ACC112 (cell line): ENCODE data around the gene DSCAML1.

Experiments used
- H2AFZ ChIP-seq: fragments of 200-600 bp; sonication (generic); one replicate; pipeline ENCODE4 v1.6.0; 2017; ENCODE audit warnings: antibody characterized with exemption, low read length; ENCODE audit not compliant: unreplicated experiment
- H3K27ac ChIP-seq: fragments of 200-600 bp; sonication (generic); 2 replicates; pipeline ENCODE4 v1.5.1; 2014; ENCODE audit warnings: low read depth, mild to moderate bottlenecking, antibody characterized with exemption, low read length, moderate library complexity
- H3K27me3 ChIP-seq: fragments of 200-600 bp; sonication (generic); 2 replicates; pipeline ENCODE4 v1.6.1; 2014; ENCODE audit warnings: mild to moderate bottlenecking, antibody characterized with exemption, low read length, moderate library complexity, mixed read lengths; ENCODE audit not compliant: insufficient read depth
- H3K36me3 ChIP-seq: fragments of 200-600 bp; sonication (generic); 2 replicates; pipeline ENCODE4 v1.6.1; 2016; ENCODE audit warnings: mild to moderate bottlenecking, antibody characterized with exemption, low read length, moderate library complexity, mixed read lengths; ENCODE audit not compliant: insufficient read depth
- H3K4me1 ChIP-seq: fragments of 200-600 bp; sonication (generic); one replicate; pipeline ENCODE4 v1.6.1; 2016; ENCODE audit warnings: low read length, mixed read lengths; ENCODE audit not compliant: insufficient read depth, unreplicated experiment, control insufficient read depth
- H3K4me3 ChIP-seq: fragments of 200-600 bp; sonication (generic); 2 replicates; pipeline ENCODE4 v1.5.1; 2014; ENCODE audit warnings: mild to moderate bottlenecking, low read depth, low read length
- H3K79me2 ChIP-seq: fragments of 200-600 bp; sonication (generic); one replicate; pipeline ENCODE4 v1.6.0; 2016; ENCODE audit warnings: low read length; ENCODE audit not compliant: control insufficient read depth, unreplicated experiment, insufficient read depth

The DSCAML1 gene

DNA sequence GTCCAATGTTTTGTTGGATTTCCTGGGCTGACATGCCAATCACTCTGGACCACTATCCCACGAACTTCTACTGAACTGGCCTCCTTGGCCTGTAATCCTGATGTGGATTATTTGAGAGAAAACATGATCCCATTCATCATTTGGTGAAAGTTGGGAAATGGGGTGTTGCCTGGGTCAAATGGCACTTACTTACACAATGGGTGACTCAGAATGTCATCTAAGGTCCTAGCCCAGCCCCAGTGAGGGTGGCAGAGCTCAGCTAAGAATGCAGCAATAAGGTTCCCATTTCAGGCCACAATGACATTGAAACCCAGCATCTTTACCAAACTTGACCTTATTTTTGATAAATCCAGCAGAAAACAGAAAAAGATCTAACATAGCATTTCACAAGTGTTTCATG, 8.0 kb upstream of the DSCAML1 start:
- no peaks in the 10 kb centered on the region for H3K36me3 ChIP-seq
- no peak overlapping the region for H3K4me3 ChIP-seq
- no peak overlapping the region for H2AFZ ChIP-seq
- no peaks in the 10 kb centered on the region for H3K4me1 ChIP-seq
- H3K27me3 ChIP-seq = peaks cover 29% of the 10 kb centered on the region
- H3K79me2 ChIP-seq = no peaks in the 10 kb centered on the region
- H3K27ac ChIP-seq = no peak overlapping the region

DNA sequence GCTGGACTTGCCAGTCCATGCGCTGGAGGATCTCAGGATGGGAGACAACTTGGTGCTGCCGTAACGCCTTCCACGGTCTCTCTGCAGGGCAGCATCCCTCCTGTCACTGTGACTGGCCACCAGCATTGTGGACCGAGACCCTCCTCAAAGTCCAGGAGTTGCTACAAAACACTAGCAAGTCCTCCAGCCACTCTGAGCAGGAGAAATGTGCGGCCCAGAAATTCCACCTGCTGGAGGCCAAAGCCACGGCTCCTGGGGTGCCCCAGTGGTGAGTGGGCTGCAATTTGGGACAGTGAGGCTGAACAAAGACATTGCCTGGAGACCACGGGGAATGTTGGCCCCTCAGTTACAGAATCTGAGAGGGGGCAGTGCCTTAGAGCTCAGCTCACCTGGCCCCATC, 6.9 kb upstream of the DSCAML1 start:
- H3K36me3 ChIP-seq = no peaks in the 10 kb centered on the region
- peaks cover 36% of the 10 kb centered on the region for H3K27me3 ChIP-seq

GRCh38 chr11:117799634-117800033, 2.6 kb upstream of the DSCAML1 start:
- H3K27me3 ChIP-seq = peaks cover 71% of the 10 kb centered on the region
- H3K27ac ChIP-seq = no peak overlapping the region

More for the DNA sequence above, 6.9 kb upstream of the DSCAML1 start:
- H3K4me3 ChIP-seq = no peak overlapping the region
- no peak overlapping the region for H3K27ac ChIP-seq
- no peaks in the 10 kb centered on the region for H3K4me1 ChIP-seq
- no peaks in the 10 kb centered on the region for H3K79me2 ChIP-seq
- H2AFZ ChIP-seq = no peak overlapping the region

GRCh38 chr11:117796456-117796871, 552 bp downstream of the DSCAML1 start:
- H3K36me3 ChIP-seq = no peaks in the 10 kb centered on the region
- H3K4me1 ChIP-seq = no peaks in the 10 kb centered on the region
- H3K27me3 ChIP-seq = peaks cover 96% of the 10 kb centered on the region
- H3K79me2 ChIP-seq = no peaks in the 10 kb centered on the region
- no peak overlapping the region for H3K27ac ChIP-seq
- H3K4me3 ChIP-seq = no peak overlapping the region
- no peak overlapping the region for H2AFZ ChIP-seq

More at GRCh38 chr11:117799634-117800033, 2.6 kb upstream of the DSCAML1 start:
- no peaks in the 10 kb centered on the region for H3K79me2 ChIP-seq
- no peak overlapping the region for H2AFZ ChIP-seq
- no peak overlapping the region for H3K4me3 ChIP-seq
- H3K4me1 ChIP-seq = no peaks in the 10 kb centered on the region
- no peaks in the 10 kb centered on the region for H3K36me3 ChIP-seq

- Histone ChIP-seq H2AFZ (no peak overlapping the region), H3K79me2 (no peaks in the 10 kb centered on the region), H3K36me3 (no peaks in the 10 kb centered on the region), H3K4me1 (no peaks in the 10 kb centered on the region), H3K27ac (no peak overlapping the region), H3K27me3 (peaks cover 99% of the 10 kb centered on the region), H3K4me3 (no peak overlapping the region)
Observed at GRCh38 chr11:117795638-117796455, 1.2 kb downstream of the DSCAML1 start.

DNA sequence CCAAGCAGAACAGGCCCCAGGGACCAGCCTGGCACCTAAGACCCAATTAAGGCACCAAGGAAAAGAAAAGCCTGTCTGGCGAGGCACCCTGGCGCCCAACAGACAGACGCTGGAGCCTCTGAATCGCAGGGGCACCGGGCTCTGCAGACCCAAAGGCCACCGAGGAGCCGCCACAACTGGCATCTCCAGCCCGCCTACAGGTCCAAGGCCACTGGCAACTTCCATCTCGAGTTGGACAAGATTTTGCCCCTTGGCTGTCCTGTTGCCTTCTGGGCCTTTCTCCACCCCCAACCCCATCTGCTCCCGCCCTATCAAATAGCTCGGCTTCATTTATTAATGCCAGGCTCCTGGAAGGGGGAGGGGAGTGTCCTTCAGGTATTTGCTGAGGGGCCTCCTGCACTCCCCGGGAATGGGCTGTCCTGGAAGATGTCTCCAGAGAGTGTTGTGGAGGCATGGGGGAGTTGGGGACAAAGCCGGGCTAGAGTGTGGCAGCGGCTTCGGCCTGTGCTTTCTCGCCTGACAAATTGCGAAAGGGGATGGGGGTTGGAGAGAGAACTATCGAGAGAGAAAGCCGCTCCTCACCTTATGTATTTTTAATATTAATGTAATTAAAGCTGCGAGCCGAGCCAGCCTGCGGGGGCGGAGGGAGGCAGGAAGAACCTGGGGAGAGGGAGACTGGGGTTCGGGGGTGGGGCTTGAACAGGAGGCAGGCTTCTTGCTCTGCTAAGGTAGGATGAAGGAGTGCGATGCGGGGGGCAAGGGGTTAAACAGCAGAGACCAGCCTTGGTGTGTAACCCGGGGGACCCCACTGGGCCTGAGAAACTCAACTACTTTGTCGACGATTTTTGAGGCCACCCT, 2.0 kb downstream of the DSCAML1 start:
- Histone ChIP-seq H3K4me3 (no peak overlapping the region), H2AFZ (no peak overlapping the region), H3K27ac (no peak overlapping the region), H3K27me3 (peaks cover 99% of the 10 kb centered on the region), H3K4me1 (no peaks in the 10 kb centered on the region), H3K79me2 (no peaks in the 10 kb centered on the region), H3K36me3 (no peaks in the 10 kb centered on the region)

DNA sequence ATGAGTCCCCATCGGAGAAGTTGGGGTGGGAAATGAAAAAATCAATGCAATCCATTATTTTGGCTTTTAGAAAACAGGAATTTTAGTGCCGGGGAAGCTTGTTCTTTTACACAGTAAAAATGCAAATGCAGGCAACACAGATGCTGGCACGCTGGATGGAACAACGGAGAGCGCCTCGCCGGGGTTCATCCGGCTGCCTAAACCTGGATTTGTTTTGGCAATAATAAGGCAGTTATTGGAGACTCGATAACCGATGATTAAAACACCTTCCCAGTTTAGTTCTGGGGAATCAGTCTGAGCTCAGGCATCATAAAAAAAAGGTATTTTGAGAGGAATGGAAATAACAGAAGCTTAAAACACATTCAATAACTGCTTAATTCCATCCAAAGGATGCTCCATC, 2.9 kb downstream of the DSCAML1 start:
- H3K36me3 ChIP-seq = no peaks in the 10 kb centered on the region
- peaks cover 98% of the 10 kb centered on the region for H3K27me3 ChIP-seq
- no peaks in the 10 kb centered on the region for H3K4me1 ChIP-seq
- no peaks in the 10 kb centered on the region for H3K79me2 ChIP-seq
- H2AFZ ChIP-seq = no peak overlapping the region
- H3K4me3 ChIP-seq = no peak overlapping the region
- no peak overlapping the region for H3K27ac ChIP-seq

DNA sequence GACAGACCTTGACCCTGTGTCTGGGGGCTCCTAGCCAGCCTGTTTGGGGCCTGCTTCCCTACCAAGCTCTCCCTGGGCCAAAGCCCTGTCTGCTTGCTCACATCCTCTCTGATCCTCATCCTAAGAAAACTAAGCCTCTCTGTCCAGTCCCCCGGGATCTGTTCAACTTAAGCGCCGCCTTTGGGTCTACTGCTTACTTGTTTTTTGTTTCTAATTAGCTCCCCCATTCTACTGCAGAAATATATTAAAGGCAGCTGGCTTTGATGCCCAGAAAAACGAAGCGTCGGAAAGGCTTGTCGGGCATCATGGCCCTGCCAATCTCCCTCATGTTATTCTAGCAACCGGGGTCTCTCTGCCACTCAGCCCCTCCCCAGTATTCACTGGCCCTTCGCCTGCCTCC, 3.4 kb downstream of the DSCAML1 start:
- H3K4me3 ChIP-seq = no peak overlapping the region
- H3K27me3 ChIP-seq = peaks cover 98% of the 10 kb centered on the region
- H3K36me3 ChIP-seq = no peaks in the 10 kb centered on the region

GRCh38 chr11:117792992-117793391, 4.0 kb downstream of the DSCAML1 start:
- no peaks in the 10 kb centered on the region for H3K79me2 ChIP-seq
- H3K36me3 ChIP-seq = no peaks in the 10 kb centered on the region
- H2AFZ ChIP-seq = no peak overlapping the region
- no peak overlapping the region for H3K27ac ChIP-seq
- H3K4me3 ChIP-seq = no peak overlapping the region
- peaks cover 95% of the 10 kb centered on the region for H3K27me3 ChIP-seq
- no peaks in the 10 kb centered on the region for H3K4me1 ChIP-seq

More for the DNA sequence above, 3.4 kb downstream of the DSCAML1 start:
- no peak overlapping the region for H3K27ac ChIP-seq
- no peaks in the 10 kb centered on the region for H3K79me2 ChIP-seq
- H2AFZ ChIP-seq = no peak overlapping the region
- H3K4me1 ChIP-seq = no peaks in the 10 kb centered on the region

DNA sequence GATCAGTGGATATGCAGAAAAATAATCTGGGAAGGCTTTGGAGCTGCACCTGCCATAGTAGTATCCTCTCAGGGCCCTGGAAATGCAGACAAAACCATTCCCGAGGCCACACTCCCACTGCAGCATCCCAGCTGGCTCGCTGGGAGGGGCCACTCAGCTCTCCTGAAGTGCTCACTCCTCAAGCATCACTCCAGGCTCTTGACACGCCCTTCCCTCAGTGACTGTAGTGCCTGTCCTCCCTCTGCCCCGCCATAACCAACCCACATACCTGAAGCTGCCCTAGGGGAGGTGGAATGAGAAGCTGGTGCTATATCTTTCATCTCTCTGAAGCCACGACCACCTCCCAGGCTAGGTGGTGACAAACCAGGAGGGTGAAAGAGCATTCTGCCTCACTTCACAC, 4.8 kb downstream of the DSCAML1 start:
- H3K79me2 ChIP-seq = no peaks in the 10 kb centered on the region
- H3K36me3 ChIP-seq = no peaks in the 10 kb centered on the region
- no peak overlapping the region for H3K4me3 ChIP-seq
- H3K4me1 ChIP-seq = no peaks in the 10 kb centered on the region
- H3K27me3 ChIP-seq = peaks cover 95% of the 10 kb centered on the region
- H2AFZ ChIP-seq = no peak overlapping the region
- no peak overlapping the region for H3K27ac ChIP-seq
